22Rv1 (cell line): ENCODE results near the gene ALG14.

ENCODE experiments used
- H3K27ac ChIP-seq: fragments of 450-650 bp; 2 replicates; pipeline ENCODE4 v1.5.1; 2017
- ZFX ChIP-seq: fragments of 450-650 bp; IDR thresholded peaks from 2 replicates; pipeline ENCODE4 v1.6.1; 2017; ENCODE audit warnings: antibody characterized with exemption, borderline replicate concordance
- TF ChIP-seq, protein P1 (sequence below): fragments of 450-650 bp; IDR thresholded peaks from 2 replicates; pipeline ENCODE4 v1.5.1; 2017; ENCODE audit warnings: mild to moderate bottlenecking

The ALG14 gene

DNA sequence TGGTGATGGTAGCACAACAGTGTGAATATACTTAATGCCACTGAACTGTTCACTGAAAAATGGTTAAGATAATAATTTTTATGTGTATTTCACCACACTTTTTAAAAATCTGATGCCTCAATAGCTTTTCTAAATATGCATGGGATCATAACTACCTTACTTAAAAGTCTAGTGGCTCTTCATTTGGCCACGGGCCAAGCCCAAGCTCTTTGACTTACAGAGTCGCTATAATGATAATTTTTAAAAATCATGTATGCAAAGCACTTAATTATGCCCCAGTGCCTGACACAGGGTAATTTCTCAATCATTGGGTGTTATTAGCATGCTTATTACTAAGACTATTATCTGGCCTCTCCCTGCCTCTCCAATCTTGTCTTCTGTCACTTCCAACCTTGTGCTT, 138.2 kb downstream of the ALG14 start:
- TF ChIP-seq ZFX = no peak
- TF ChIP-seq, protein P1, sequence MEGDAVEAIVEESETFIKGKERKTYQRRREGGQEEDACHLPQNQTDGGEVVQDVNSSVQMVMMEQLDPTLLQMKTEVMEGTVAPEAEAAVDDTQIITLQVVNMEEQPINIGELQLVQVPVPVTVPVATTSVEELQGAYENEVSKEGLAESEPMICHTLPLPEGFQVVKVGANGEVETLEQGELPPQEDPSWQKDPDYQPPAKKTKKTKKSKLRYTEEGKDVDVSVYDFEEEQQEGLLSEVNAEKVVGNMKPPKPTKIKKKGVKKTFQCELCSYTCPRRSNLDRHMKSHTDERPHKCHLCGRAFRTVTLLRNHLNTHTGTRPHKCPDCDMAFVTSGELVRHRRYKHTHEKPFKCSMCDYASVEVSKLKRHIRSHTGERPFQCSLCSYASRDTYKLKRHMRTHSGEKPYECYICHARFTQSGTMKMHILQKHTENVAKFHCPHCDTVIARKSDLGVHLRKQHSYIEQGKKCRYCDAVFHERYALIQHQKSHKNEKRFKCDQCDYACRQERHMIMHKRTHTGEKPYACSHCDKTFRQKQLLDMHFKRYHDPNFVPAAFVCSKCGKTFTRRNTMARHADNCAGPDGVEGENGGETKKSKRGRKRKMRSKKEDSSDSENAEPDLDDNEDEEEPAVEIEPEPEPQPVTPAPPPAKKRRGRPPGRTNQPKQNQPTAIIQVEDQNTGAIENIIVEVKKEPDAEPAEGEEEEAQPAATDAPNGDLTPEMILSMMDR = no peak
- H3K27ac ChIP-seq = no peak overlapping the region

DNA sequence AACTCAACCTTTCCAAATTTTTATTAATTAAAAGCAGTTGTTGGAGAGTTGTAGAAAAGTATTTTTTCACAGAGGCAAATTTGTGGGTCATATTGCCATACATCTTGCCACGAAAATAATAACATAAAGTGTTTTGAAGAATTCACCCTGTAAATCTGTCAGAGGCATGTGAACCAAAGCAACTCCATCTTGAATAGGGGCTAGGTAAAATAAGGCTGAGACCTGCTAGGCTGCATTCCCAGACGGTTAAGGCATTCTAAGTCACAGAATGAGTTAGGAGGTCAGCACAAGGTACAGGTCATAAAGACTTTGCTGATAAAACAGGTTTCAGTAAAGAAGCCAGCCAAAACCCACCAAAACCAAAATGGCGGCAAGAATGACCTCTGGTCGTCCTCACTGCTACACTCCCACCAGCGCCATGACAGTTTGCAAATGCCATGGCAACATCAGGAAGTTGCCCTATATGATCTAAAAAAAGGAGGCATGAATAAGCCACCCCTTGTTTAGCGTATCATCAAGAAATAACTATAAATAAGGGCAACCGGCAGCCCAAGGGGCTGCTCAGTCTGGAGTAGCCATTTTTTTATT, 141.4 kb downstream of the ALG14 start:
- TF ChIP-seq, protein P1 = no peak
- TF ChIP-seq ZFX = no peak
- H3K27ac ChIP-seq = no peak overlapping the region

DNA sequence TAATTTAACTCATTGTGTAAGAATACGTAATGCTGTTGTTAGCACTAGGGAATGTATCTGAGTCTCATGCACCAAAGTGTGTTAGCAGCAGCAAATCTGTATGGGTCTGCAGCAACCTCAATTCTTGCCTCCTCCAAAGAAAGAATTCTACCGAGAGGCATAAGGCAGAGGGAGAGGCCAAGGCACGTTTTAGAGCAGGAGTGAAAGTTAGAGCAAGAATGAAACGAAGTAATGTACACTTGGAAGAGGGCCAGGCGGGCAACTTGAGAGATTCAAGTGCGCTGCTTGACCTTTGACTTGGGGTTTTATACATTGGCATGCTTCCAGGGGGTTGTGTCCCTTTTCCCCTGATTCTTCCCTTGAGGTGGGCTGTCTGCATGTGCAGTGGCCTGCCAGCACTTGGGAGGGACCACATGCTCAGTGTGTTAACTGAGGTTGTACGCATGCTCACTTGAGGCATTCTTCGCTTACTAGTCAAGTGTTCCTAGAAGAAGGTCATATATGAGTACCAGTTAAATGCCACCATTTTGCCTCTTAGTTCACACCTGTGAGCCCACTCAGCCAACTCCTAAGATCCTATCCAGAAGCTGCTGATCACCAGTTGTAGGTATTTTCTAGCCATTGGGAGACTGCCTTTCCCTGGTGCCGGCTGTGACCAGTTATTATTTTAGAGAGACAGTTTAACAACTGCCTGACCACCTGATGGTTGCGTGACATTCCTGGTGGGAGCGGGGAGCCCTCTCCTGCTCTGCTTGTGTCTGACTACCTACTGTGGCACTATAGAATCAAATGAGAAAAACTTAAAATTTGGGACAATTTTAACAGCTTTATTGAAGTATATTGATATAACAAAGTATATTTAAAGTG, 143.2 kb downstream of the ALG14 start:
- TF ChIP-seq ZFX = no peak
- TF ChIP-seq, protein P1 = no peak
- peak overlapping the region; percentile 72 for H3K27ac ChIP-seq

DNA sequence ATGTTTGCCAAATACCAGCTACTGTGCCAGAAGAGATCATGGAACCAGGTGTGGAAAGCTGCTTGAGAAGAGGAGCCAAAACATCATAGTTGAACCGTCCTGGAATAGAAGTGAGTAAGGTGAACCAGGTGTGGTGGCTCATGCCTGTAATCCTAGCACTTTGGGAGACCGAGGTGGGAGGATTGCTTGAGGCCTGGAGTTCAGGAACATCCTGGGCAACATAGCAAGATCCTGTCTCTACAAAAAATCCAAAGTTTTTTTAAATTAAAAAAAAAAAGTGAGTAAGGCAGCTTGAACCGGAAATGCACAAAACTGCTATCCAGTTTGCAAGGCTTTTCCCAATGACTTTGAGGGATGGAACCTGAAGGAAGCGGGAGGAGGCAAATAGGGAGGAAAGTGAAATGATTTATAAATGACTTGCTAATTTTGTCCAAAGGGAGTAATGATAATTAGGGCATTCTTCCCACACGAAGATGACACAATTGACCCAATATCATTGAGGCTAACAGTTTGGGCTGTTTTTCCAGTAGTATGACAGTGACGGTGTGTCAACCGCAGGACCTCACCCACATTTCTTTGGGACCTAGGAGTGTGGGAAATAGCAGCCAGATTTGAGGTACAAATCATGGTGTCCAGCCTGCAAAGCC, 144.3 kb downstream of the ALG14 start:
- TF ChIP-seq ZFX = no peak
- TF ChIP-seq, protein P1 = no peak
- H3K27ac ChIP-seq = peak overlapping the region; percentile 72

DNA sequence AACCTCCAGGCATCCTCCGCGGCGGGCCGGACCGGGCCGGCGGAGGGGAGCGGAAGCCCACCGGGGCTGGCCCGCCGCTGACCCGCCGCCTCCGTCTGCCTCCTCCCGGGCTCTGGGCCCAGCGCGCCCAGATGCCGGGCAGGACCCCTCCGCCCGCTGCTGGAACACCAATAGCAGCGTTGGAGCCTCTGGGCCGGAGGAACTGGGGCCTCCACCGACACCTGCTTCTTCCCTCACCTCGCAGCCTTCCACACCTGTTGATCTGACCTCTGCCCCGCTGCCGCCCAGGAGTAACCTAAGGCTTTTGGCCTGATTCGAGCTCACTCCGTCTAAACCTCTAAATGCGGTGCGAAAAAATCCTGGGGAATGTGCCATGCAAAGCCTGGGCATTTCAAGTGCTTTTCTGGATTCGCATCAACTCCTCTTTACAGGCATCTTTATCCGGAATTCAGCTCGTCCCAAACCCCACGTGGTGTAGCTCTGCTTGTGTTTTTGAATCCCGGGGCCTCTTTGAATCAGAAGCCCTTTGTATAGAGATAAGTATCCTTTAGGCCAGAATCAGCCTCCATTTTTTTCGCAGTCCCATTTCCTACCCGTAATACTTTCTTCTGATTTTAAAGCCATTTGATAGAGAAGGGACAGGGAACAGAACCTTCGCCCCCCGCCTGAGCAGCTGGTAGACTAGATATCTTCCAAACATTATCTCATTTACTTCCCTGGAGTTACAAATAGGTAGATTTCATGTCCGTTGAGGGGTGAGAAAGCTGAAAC, 145.2 kb downstream of the ALG14 start:
- TF ChIP-seq, protein P1 = no peak
- no peak for TF ChIP-seq ZFX
- H3K27ac ChIP-seq = peak overlapping the region; percentile 72

DNA sequence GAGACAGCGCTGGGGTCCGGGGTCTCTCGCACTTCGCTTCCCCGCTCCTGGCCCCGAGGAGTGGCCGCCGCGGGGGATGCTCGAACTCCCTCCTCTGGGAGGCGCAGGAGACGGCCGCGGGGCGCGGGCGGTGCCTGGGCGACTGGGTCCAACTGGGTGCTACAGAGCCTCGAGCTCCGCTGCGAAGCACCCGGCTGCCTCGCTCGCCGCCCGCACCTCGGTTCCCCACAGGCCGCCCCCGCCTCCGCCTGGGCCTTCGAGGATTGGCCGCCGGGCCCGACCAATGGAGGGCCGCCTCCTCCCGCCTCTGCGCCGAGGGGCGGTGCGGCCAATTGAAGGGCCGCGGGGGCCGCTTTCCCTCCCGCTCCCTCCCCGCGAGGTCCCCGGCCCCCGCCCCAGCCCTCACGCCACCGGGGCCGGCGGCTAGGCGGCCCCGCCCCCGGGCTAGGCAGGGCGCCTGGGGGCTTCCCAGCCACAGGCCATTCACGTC, 145.8 kb downstream of the ALG14 start, which contains the start of gene CNN3:
Gene CNN3, minus strand, starts transcription at position 196 of the 490 bp plus-strand sequence. CDS start 216 bp downstream, outside the sequence.
- TF ChIP-seq, protein P1 = no peak
- no peak for TF ChIP-seq ZFX
- peak within 1 kb of the TSS; percentile 72 for H3K27ac ChIP-seq
